Natural killer cell (primary cell): ENCODE data around the gene WDR49. TPM values are rescaled to one million over a fixed set of nuclear protein-coding genes. Genes with fewer than 3 reads are reported as not detected.

Experiments used
- ATAC-seq, 3 donors: fragments of 150-1000 bp in 2 of 3; fragments of 200-7000 bp in 1 of 3; cut with Tn5 transposase; 1 replicate in 1 of 3; 2 replicates in 2 of 3; pipeline ENCODE4 v1.10.0; 2021; ENCODE audit warnings: mild to moderate bottlenecking in 2 of 3, moderate library complexity in 2 of 3
- DNase-seq, 2 donors: peaks; one replicate each; pipeline versions ENCODE4 v3.0.0 to v3.0.0-alpha.2; 2013 to 2021; ENCODE audit warnings: mixed read lengths in 1 of 2
- H3K27ac ChIP-seq: one replicate; pipeline ENCODE4 v1.5.1; 2013; ENCODE audit warnings: mild to moderate bottlenecking, low read length
- H3K27me3 ChIP-seq: one replicate; pipeline ENCODE4 v1.6.1; 2013; ENCODE audit warnings: low read length; ENCODE audit not compliant: control insufficient read depth, insufficient read depth
- H3K36me3 ChIP-seq: one replicate; pipeline ENCODE4 v1.6.1; 2013; ENCODE audit warnings: low read length; ENCODE audit not compliant: control insufficient read depth, insufficient read depth
- H3K4me1 ChIP-seq: one replicate; pipeline ENCODE4 v1.6.1; 2013; ENCODE audit warnings: low read length; ENCODE audit not compliant: control insufficient read depth, insufficient read depth
- H3K4me3 ChIP-seq: one replicate; pipeline ENCODE4 v1.5.1; 2013; ENCODE audit warnings: low read length
- H3K9me3 ChIP-seq: one replicate; pipeline ENCODE4 v1.6.1; 2013; ENCODE audit warnings: low read length; ENCODE audit not compliant: control insufficient read depth, insufficient read depth
- H3K27ac Mint-ChIP-seq, 2 donors: one replicate each; pipeline ENCODE4 v1.8.0; 2022; ENCODE audit warnings: mild to moderate bottlenecking in 2 of 2, mixed read lengths in 2 of 2, moderate library complexity in 1 of 2
- H3K27me3 Mint-ChIP-seq, 2 donors: one replicate each; pipeline ENCODE4 v1.8.0; 2022; ENCODE audit warnings: low read depth in 2 of 2, mixed read lengths in 2 of 2
- H3K36me3 Mint-ChIP-seq: one replicate; pipeline ENCODE4 v1.8.0; 2022; ENCODE audit warnings: mixed read lengths
- H3K4me1 Mint-ChIP-seq, 2 donors: one replicate each; pipeline ENCODE4 v1.8.0; 2022; ENCODE audit warnings: mixed read lengths in 2 of 2
- H3K4me3 Mint-ChIP-seq: one replicate; pipeline ENCODE4 v1.8.0; 2022; ENCODE audit warnings: mild to moderate bottlenecking, moderate library complexity, mixed read lengths
- H3K9me3 Mint-ChIP-seq, 2 donors: one replicate each; pipeline ENCODE4 v1.8.0; 2022; ENCODE audit warnings: mixed read lengths in 2 of 2
- WGBS: methylation state at CpG from one replicate; pipeline ENCODE4 v1.1.7; 2013; ENCODE audit warnings: missing lambda C conversion rate; ENCODE audit not compliant: insufficient coverage; 5-methylcytosine and 5-hydroxymethylcytosine counted together
- intact Hi-C: fragments of 100-400 bp; cut with micrococcal nuclease; formaldehyde crosslinking; loops from one replicate; pipeline ENCODE4 v1.14.2; 2022
- total RNA-seq, 4 donors: library from RNA; stranded (reverse); fragments of 120-200 nt in 1 of 4; gene quantifications; one replicate each; pipeline versions ENCODE4 v1.2.3 to v1.2.4, GENCODE V29; 2013 to 2022
- TF ChIP-seq, protein P1 (sequence below): fragments of 200-600 bp; IDR thresholded peaks from one replicate; pipeline ENCODE4 v1.8.0; 2022; ENCODE audit warnings: antibody characterized with exemption

WDR49 gene
- total RNA-seq, 3 donors from 2014 or later (not counting 1 experiment from before 2014, with no cell fraction given): 1.4 to 1.9 (median 1.5) TPM

DNA sequence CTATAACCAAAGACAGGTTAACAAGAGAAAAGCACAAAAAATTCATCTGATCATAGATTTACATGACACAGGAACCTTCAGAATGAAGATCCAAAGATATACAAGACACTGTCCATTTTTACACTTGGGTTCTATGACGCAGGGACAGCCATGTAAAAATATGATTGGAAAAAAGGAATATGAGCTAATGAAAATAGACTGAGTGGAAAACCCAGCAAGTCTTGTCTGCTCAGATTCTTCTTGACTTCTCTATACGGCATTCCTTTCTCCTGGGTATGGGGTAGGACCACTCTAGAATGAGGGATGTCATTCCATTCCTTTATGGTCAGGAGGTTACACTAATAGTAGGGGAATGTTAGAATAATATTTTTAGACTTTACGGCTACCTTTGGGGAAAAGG, 46.9 kb downstream of the WDR49 start:
- Histone ChIP-seq H3K4me1 (no peaks in the 10 kb centered on the region), H3K27me3 (no peaks in the 10 kb centered on the region), H3K4me3 (no peak overlapping the region), H3K27ac (no peak overlapping the region), H3K36me3 (no peaks in the 10 kb centered on the region), H3K9me3 (no peaks in the 10 kb centered on the region)
- intact Hi-C loops: no loop called here
- H3K9me3 Mint-ChIP-seq: no peaks in the 10 kb centered on the region
- H3K36me3 Mint-ChIP-seq: no peaks in the 10 kb centered on the region
- H3K27ac Mint-ChIP-seq: no peak overlapping the region
- H3K4me3 Mint-ChIP-seq: no peak overlapping the region
- no peaks in the 10 kb centered on the region for H3K4me1 Mint-ChIP-seq
- no peak for DNase-seq
- 96% methylated on average over 2 of the region's 3 CpGs for WGBS
- no peak for ATAC-seq
- TF ChIP-seq, protein P1, sequence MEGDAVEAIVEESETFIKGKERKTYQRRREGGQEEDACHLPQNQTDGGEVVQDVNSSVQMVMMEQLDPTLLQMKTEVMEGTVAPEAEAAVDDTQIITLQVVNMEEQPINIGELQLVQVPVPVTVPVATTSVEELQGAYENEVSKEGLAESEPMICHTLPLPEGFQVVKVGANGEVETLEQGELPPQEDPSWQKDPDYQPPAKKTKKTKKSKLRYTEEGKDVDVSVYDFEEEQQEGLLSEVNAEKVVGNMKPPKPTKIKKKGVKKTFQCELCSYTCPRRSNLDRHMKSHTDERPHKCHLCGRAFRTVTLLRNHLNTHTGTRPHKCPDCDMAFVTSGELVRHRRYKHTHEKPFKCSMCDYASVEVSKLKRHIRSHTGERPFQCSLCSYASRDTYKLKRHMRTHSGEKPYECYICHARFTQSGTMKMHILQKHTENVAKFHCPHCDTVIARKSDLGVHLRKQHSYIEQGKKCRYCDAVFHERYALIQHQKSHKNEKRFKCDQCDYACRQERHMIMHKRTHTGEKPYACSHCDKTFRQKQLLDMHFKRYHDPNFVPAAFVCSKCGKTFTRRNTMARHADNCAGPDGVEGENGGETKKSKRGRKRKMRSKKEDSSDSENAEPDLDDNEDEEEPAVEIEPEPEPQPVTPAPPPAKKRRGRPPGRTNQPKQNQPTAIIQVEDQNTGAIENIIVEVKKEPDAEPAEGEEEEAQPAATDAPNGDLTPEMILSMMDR: no peak
- H3K27me3 Mint-ChIP-seq: no peaks in the 10 kb centered on the region

DNA sequence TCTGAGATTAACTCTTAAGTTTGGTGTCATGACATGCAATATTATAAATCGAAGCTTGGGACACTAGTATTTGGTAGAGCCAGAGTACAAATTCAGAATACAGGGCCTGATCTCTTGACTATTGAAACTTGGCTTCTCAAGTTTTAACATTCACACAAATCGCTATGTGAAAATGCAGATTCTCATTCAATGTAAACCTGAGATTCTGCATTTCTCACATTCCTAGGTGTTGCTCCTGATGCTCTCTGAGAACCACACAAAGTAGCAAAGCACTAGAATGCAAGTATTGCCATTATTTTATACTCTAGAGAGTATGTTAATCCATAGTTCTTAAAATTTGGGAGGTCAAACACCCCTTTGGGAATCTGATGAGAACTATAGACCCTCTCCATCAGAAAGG, 47.9 kb downstream of the WDR49 start:
- H3K9me3 Mint-ChIP-seq: no peaks in the 10 kb centered on the region
- H3K36me3 Mint-ChIP-seq: no peaks in the 10 kb centered on the region
- H3K36me3 ChIP-seq: no peaks in the 10 kb centered on the region
- intact Hi-C loops: no loop called here
- no peaks in the 10 kb centered on the region for H3K27me3 Mint-ChIP-seq
- H3K4me3 ChIP-seq: no peak overlapping the region
- H3K9me3 ChIP-seq: no peaks in the 10 kb centered on the region
- TF ChIP-seq, protein P1: no peak
- ATAC-seq (no peak), DNase-seq (no peak)
- H3K4me1 ChIP-seq: no peaks in the 10 kb centered on the region
- H3K27me3 ChIP-seq: no peaks in the 10 kb centered on the region
- no peak overlapping the region for H3K4me3 Mint-ChIP-seq
- WGBS: 86% methylated on average over 2 of the region's 2 CpGs
- H3K27ac ChIP-seq: no peak overlapping the region
- H3K4me1 Mint-ChIP-seq: no peaks in the 10 kb centered on the region
- H3K27ac Mint-ChIP-seq: no peak overlapping the region

DNA sequence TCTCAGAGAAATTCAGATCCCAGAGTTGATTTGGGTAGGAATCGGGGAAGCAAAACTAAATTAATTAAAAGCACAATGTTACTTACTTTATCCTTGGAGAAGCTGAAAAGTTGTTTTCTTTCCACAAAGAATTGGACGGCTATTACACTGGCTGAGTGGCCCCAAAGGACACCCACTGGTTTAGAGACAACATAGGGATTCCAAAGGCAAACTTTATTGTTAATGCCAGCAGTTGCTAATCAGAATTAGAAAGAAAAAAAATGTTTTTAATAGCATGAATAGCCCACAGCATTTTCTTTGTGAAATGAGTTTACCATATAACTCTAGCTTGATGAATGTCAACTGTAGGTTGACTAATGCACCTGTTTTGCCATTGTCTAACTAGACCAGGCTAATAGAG, 51.7 kb downstream of the WDR49 start:
- H3K9me3 Mint-ChIP-seq: no peaks in the 10 kb centered on the region
- H3K4me1 ChIP-seq: no peaks in the 10 kb centered on the region
- no peak overlapping the region for H3K4me3 ChIP-seq
- TF ChIP-seq, protein P1: no peak
- H3K4me3 Mint-ChIP-seq: no peak overlapping the region
- no peaks in the 10 kb centered on the region for H3K9me3 ChIP-seq
- H3K27me3 ChIP-seq: no peaks in the 10 kb centered on the region
- H3K36me3 ChIP-seq: no peaks in the 10 kb centered on the region
- intact Hi-C loops: no loop called here
- DNase-seq: no peak
- peaks cover 0 to 3% of the 10 kb centered on the region in 2 donors for H3K27me3 Mint-ChIP-seq
- no peak overlapping the region for H3K27ac ChIP-seq
- no peaks in the 10 kb centered on the region for H3K36me3 Mint-ChIP-seq
- no peaks in the 10 kb centered on the region for H3K4me1 Mint-ChIP-seq
- H3K27ac Mint-ChIP-seq: no peak overlapping the region
- ATAC-seq: no peak
- 97% methylated on average over 2 of the region's 2 CpGs for WGBS

DNA sequence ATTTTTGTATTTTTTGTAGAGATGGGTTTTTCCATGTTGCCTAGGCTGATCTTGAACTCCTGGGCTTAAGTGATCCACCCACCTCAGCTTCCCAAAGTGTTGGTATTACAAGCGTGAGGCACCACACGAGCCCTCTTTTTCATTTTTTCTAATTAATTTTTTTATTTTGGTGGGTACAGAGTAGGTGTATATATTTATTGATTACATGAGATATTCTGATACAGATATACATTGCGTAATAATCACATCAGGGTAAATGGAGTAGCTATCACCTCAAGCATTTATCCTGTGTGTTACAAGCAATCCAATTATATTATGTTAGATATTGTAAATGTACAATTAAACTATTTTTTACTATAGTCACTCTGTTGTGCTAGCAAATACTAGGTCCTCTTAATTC, 66.1 kb downstream of the WDR49 start:
- no CpG with 5 or more reads among the region's 3 CpGs for WGBS
- H3K27me3 Mint-ChIP-seq: peaks cover 0 to under 1% of the 10 kb centered on the region in 2 donors
- H3K27ac Mint-ChIP-seq: no peak overlapping the region
- TF ChIP-seq, protein P1: no peak
- no peaks in the 10 kb centered on the region for H3K4me1 Mint-ChIP-seq
- Histone ChIP-seq H3K36me3 (no peaks in the 10 kb centered on the region), H3K4me1 (no peaks in the 10 kb centered on the region), H3K9me3 (no peaks in the 10 kb centered on the region), H3K27me3 (no peaks in the 10 kb centered on the region), H3K4me3 (no peak overlapping the region), H3K27ac (no peak overlapping the region)
- intact Hi-C loops: no loop called here
- DNase-seq (no peak), ATAC-seq (no peak)
- H3K4me3 Mint-ChIP-seq: no peak overlapping the region
- H3K9me3 Mint-ChIP-seq: peaks cover 0 to 5% of the 10 kb centered on the region in 2 donors
- no peaks in the 10 kb centered on the region for H3K36me3 Mint-ChIP-seq
